Hepatocyte (in vitro differentiated cells): Measurements from ENCODE around the gene NINJ2. TPM values are rescaled to one million over a fixed set of nuclear protein-coding genes. Genes with fewer than 3 reads are reported as not detected.

Experiments
- DNase-seq: peaks from one replicate; pipeline ENCODE4 v3.0.0-alpha.2; 2016; ENCODE audit warnings: low spot score
- H2AFZ ChIP-seq: fragments of 200-600 bp; sonication (generic); 2 replicates; pipeline ENCODE4 v1.6.0; 2016; ENCODE audit warnings: antibody characterized with exemption, mild to moderate bottlenecking
- H3K27ac ChIP-seq: fragments of 200-600 bp; sonication (generic); 2 replicates; pipeline ENCODE4 v1.5.1; 2016; ENCODE audit warnings: mild to moderate bottlenecking
- H3K27me3 ChIP-seq: fragments of 200-600 bp; sonication (generic); 2 replicates; pipeline ENCODE4 v1.6.1; 2016
- H3K36me3 ChIP-seq: fragments of 200-600 bp; sonication (generic); replicated peaks from 2 replicates; pipeline ENCODE4 v1.5.1; 2016; ENCODE audit warnings: low read depth; ENCODE audit not compliant: insufficient read depth
- H3K4me1 ChIP-seq: fragments of 200-600 bp; sonication (generic); 2 replicates; pipeline ENCODE4 v1.5.1; 2016; ENCODE audit warnings: mild to moderate bottlenecking, moderate library complexity; ENCODE audit not compliant: insufficient read depth
- H3K4me2 ChIP-seq: fragments of 200-600 bp; sonication (generic); 2 replicates; pipeline ENCODE4 v1.6.0; 2016
- H3K4me3 ChIP-seq: fragments of 200-600 bp; sonication (generic); 2 replicates; pipeline ENCODE4 v1.5.1; 2016; ENCODE audit warnings: mild to moderate bottlenecking
- H3K79me2 ChIP-seq: fragments of 200-600 bp; sonication (generic); 2 replicates; pipeline ENCODE4 v1.6.0; 2017; ENCODE audit warnings: mild to moderate bottlenecking
- H3K9me2 ChIP-seq: fragments of 200-600 bp; sonication (generic); replicated peaks from 2 replicates; pipeline ENCODE4 v1.6.0; 2017; ENCODE audit warnings: mild to moderate bottlenecking; ENCODE audit not compliant: insufficient read depth
- H3K9me3 ChIP-seq: fragments of 200-600 bp; sonication (generic); 2 replicates; pipeline ENCODE4 v1.5.1; 2016; ENCODE audit warnings: low read depth, mild to moderate bottlenecking
- H4K20me1 ChIP-seq: fragments of 200-600 bp; sonication (generic); 2 replicates; pipeline ENCODE4 v1.6.0; 2016; ENCODE audit warnings: mild to moderate bottlenecking; ENCODE audit not compliant: insufficient read depth, poor library complexity, severe bottlenecking
- EZH2 ChIP-seq: fragments of 200-600 bp; sonication (generic); IDR thresholded peaks from 2 replicates; pipeline ENCODE4 v1.6.1; 2016; ENCODE audit warnings: antibody characterized with exemption, mild to moderate bottlenecking, borderline replicate concordance
- EZH2phosphoT487 ChIP-seq: fragments of 200-600 bp; sonication (generic); IDR thresholded peaks from one replicate; pipeline ENCODE4 v1.6.1; 2018; ENCODE audit warnings: antibody characterized with exemption, mild to moderate bottlenecking, low read depth, moderate library complexity; ENCODE audit not compliant: unreplicated experiment, severe bottlenecking
- WGBS: methylation state at CpG from one replicate; pipeline ENCODE4 v1.1.6; 2016; ENCODE audit warnings: low lambda C conversion rate; ENCODE audit errors: missing lambda C conversion rate; 5-methylcytosine and 5-hydroxymethylcytosine counted together
- polyA plus RNA-seq: library from polyadenylated mRNA; unstranded; fragments of >200 nt; fragmentation: Nextera tagmentation; extraction: Ambion mirVana; gene quantifications from 2 replicates; pipeline ENCODE4 v1.2.1, GENCODE V29; 2016
- total RNA-seq: library from RNA; depleted of rRNA; stranded (reverse); fragments of >200 nt; gene quantifications from 2 replicates; pipeline ENCODE4 v1.2.3, GENCODE V29; 2014
- TF ChIP-seq, protein P1 (sequence below): fragments of 200-600 bp; sonication (generic); IDR thresholded peaks from 2 replicates; pipeline ENCODE4 v1.5.1; 2016; ENCODE audit warnings: antibody characterized with exemption, mild to moderate bottlenecking; ENCODE audit not compliant: poor library complexity

Gene NINJ2
- total and polyA plus RNA-seq, 2 experiments from 2014 or later = 0.70 to 2.1 TPM

DNA sequence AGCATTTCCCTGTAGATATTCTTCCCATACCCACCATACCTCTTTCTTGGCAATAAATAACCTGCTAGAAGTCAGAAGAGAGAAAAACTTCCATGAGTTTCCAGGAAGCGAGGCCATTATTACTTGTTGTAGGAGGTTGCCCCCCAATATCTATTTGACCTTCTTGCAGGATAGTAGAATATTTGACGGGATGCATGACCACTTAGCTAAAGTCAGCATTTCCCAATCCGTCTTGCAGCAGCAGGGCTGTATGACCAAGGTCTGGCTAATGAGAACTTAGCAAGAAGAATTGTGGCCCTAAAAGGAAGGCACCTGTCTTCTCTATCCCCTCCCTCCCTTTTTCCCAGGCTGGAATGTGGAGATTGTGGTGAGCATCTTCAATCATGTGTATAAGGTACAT, 51.5 kb downstream of the NINJ2 start:
- no peaks in the 10 kb centered on the region for H3K9me3 ChIP-seq
- no peak overlapping the region for H2AFZ ChIP-seq
- WGBS = 84% methylated on average over 3 of the region's 3 CpGs
- no peaks in the 10 kb centered on the region for H4K20me1 ChIP-seq
- H3K27me3 ChIP-seq = no peaks in the 10 kb centered on the region
- H3K4me3 ChIP-seq = no peak overlapping the region
- no peak for DNase-seq
- no peaks in the 10 kb centered on the region for H3K9me2 ChIP-seq
- H3K36me3 ChIP-seq = no peaks in the 10 kb centered on the region
- H3K27ac ChIP-seq = no peak overlapping the region
- no peaks in the 10 kb centered on the region for H3K4me1 ChIP-seq
- TF ChIP-seq EZH2phosphoT487 = no peak
- TF ChIP-seq, protein P1, sequence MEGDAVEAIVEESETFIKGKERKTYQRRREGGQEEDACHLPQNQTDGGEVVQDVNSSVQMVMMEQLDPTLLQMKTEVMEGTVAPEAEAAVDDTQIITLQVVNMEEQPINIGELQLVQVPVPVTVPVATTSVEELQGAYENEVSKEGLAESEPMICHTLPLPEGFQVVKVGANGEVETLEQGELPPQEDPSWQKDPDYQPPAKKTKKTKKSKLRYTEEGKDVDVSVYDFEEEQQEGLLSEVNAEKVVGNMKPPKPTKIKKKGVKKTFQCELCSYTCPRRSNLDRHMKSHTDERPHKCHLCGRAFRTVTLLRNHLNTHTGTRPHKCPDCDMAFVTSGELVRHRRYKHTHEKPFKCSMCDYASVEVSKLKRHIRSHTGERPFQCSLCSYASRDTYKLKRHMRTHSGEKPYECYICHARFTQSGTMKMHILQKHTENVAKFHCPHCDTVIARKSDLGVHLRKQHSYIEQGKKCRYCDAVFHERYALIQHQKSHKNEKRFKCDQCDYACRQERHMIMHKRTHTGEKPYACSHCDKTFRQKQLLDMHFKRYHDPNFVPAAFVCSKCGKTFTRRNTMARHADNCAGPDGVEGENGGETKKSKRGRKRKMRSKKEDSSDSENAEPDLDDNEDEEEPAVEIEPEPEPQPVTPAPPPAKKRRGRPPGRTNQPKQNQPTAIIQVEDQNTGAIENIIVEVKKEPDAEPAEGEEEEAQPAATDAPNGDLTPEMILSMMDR = no peak
- TF ChIP-seq EZH2 = no peak
- H3K79me2 ChIP-seq = no peaks in the 10 kb centered on the region
- H3K4me2 ChIP-seq = no peak overlapping the region

DNA sequence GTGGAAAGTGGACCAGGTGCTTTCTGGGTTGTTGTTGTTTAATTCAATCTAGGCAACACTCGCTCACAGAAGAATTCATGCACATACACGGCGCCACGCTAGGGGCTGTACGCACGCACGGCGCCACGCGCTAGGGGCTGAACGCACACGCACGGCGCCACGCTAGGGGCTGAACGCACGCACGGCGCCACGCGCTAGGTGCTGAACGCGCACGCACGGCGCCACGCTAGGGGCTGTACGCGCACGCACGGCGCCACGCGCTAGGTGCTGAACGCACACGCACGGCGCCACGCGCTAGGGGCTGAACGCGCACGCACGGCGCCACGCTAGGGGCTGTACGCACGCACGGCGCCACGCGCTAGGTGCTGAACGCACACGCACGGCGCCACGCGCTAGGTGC, 54.3 kb downstream of the NINJ2 start:
- Histone ChIP-seq H3K9me3 (no peaks in the 10 kb centered on the region), H3K79me2 (no peaks in the 10 kb centered on the region), H3K4me1 (no peaks in the 10 kb centered on the region), H2AFZ (no peak overlapping the region), H3K27ac (no peak overlapping the region), H3K36me3 (no peaks in the 10 kb centered on the region), H3K9me2 (no peaks in the 10 kb centered on the region), H3K4me3 (no peak overlapping the region), H3K27me3 (no peaks in the 10 kb centered on the region), H3K4me2 (no peak overlapping the region), H4K20me1 (no peaks in the 10 kb centered on the region)
- no peak for TF ChIP-seq EZH2
- TF ChIP-seq EZH2phosphoT487 = no peak
- TF ChIP-seq, protein P1 = no peak
- over 99% methylated on average over 20 of the region's 58 CpGs for WGBS
- no peak for DNase-seq

DNA sequence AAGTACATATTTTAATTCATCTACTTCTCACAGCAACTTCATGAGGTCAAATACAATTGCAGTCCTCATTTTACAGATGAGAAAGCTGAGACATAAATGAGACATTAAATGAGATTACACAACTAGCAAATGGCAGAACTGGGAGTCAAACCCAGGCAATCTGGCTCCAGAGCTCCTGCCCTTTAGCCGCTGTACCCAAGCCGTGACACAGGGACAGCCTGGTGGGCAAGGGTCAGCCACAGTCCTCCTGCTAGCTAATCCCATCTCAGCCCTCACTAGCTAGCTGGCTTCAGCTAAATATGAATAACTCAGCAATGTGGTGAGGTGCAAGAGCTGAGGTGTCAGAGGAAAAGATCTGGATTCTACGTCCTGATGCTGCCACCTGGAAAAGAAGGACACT, 54.8 kb downstream of the NINJ2 start:
- Histone ChIP-seq H3K27ac (no peak overlapping the region), H3K9me3 (no peaks in the 10 kb centered on the region), H3K27me3 (no peaks in the 10 kb centered on the region), H4K20me1 (no peaks in the 10 kb centered on the region), H3K79me2 (no peaks in the 10 kb centered on the region), H2AFZ (no peak overlapping the region), H3K4me2 (no peak overlapping the region), H3K9me2 (no peaks in the 10 kb centered on the region), H3K4me1 (no peaks in the 10 kb centered on the region), H3K36me3 (no peaks in the 10 kb centered on the region), H3K4me3 (no peak overlapping the region)
- no peak for TF ChIP-seq EZH2
- TF ChIP-seq, protein P1 = no peak
- no peak for TF ChIP-seq EZH2phosphoT487
- WGBS = 84% methylated on average over 3 of the region's 3 CpGs
- no peak for DNase-seq

DNA sequence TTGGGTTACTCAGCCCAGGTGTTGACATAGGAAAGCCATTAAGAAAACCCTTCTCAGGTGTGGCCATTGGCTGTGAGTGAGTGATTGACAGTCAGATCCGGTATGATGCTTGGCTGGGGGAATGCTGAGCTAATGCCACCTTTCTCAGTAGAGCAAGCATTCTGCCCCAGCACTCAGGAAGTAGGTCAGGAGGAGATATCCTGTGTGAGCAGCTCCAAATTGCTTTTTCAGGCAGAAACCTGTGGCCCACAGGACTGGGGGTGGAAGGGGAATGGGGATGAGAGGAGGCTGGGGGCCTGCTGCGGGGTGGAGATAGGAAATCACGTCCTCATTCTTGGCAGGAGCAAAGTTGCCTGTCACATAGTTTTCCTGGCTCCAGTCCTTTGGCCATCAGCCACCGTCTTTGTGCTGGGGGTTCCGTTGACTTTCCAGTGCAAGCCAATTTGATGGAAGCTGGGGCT, 55.7 kb downstream of the NINJ2 start:
- Histone ChIP-seq H3K9me3 (no peaks in the 10 kb centered on the region), H3K4me2 (no peak overlapping the region), H3K4me1 (no peaks in the 10 kb centered on the region), H3K4me3 (no peak overlapping the region), H3K27me3 (no peaks in the 10 kb centered on the region), H3K79me2 (no peaks in the 10 kb centered on the region), H3K27ac (no peak overlapping the region), H4K20me1 (no peaks in the 10 kb centered on the region), H3K36me3 (no peaks in the 10 kb centered on the region), H2AFZ (no peak overlapping the region), H3K9me2 (no peaks in the 10 kb centered on the region)
- TF ChIP-seq EZH2 = no peak
- TF ChIP-seq, protein P1 = no peak
- no peak for TF ChIP-seq EZH2phosphoT487
- DNase-seq = no peak
- WGBS = 72% methylated on average over 5 of the region's 5 CpGs
